SK-N-SH treated with all-trans-retinoic acid at 6 μM for 48 hours (cell line): ENCODE data around the gene BMPR1B.
A peak's percentile ranks its signal among the peaks of the same experiment; 100 is the strongest.

Experiments
- ATAC-seq: fragments of 200-7000 bp; cut with Tn5 transposase; 3 replicates; pipeline ENCODE4 v1.9.1; 2020; ENCODE audit warnings: mild to moderate bottlenecking, moderate library complexity
- ARNTL ChIP-seq: fragments of 450-650 bp; formaldehyde crosslinking; IDR thresholded peaks from 2 replicates; pipeline ENCODE4 v1.5.0; 2020; ENCODE audit warnings: low read depth, mild to moderate bottlenecking, moderate library complexity, borderline replicate concordance
- BACH2 ChIP-seq: fragments of 250-450 bp; sonication (Bioruptor Pico); IDR thresholded peaks from 2 replicates; pipeline ENCODE4 v1.9.0; 2021; ENCODE audit warnings: mild to moderate bottlenecking, borderline replicate concordance
- CREB5 ChIP-seq: fragments of 250-450 bp; sonication (Bioruptor Pico); IDR thresholded peaks from 2 replicates; pipeline ENCODE4 v1.5.1; 2020; ENCODE audit warnings: low read depth, mild to moderate bottlenecking, moderate library complexity
- CSDC2 ChIP-seq: fragments of 250-450 bp; sonication (Bioruptor Pico); IDR thresholded peaks from 2 replicates; pipeline ENCODE4 v1.5.0; 2020; ENCODE audit warnings: mild to moderate bottlenecking, moderate library complexity
- ESRRG ChIP-seq: fragments of 250-450 bp; sonication (Bioruptor Pico); IDR thresholded peaks from 2 replicates; pipeline ENCODE4 v1.6.1; 2021; ENCODE audit warnings: mild to moderate bottlenecking
- GLIS3 ChIP-seq: fragments of 250-450 bp; sonication (Bioruptor Pico); IDR thresholded peaks from 2 replicates; pipeline ENCODE4 v1.5.0; 2020; ENCODE audit warnings: mild to moderate bottlenecking, moderate library complexity
- ISL1 ChIP-seq: fragments of 250-450 bp; sonication (Bioruptor Pico); IDR thresholded peaks from 2 replicates; pipeline ENCODE4 v2.1.2; 2022; ENCODE audit warnings: mild to moderate bottlenecking, moderate library complexity
- OSR1 ChIP-seq: fragments of 250-450 bp; sonication (Bioruptor Pico); IDR thresholded peaks from 2 replicates; pipeline ENCODE4 v1.8.0; 2022; ENCODE audit warnings: moderate library complexity, mild to moderate bottlenecking, inconsistent platforms
- PPARA ChIP-seq: fragments of 250-450 bp; sonication (Bioruptor Pico); IDR thresholded peaks from 2 replicates; pipeline ENCODE4 v1.5.0; 2020; ENCODE audit warnings: mild to moderate bottlenecking, borderline replicate concordance
- RARB ChIP-seq: fragments of 250-450 bp; sonication (Bioruptor Pico); IDR thresholded peaks from 2 replicates; pipeline ENCODE4 v1.8.0; 2021; ENCODE audit warnings: mild to moderate bottlenecking, moderate library complexity
- SNAI2 ChIP-seq: fragments of 250-450 bp; sonication (Bioruptor Pico); IDR thresholded peaks from 2 replicates; pipeline ENCODE4 v1.5.0; 2020; ENCODE audit warnings: mild to moderate bottlenecking, moderate library complexity
- TCF4 ChIP-seq: fragments of 250-450 bp; sonication (Bioruptor Pico); IDR thresholded peaks from 2 replicates; pipeline ENCODE4 v1.8.0; 2021; ENCODE audit warnings: mild to moderate bottlenecking, moderate library complexity, borderline replicate concordance
- TOX ChIP-seq: fragments of 250-450 bp; sonication (Bioruptor Pico); IDR thresholded peaks from 2 replicates; pipeline ENCODE4 v1.8.0; 2021; ENCODE audit warnings: mild to moderate bottlenecking, moderate library complexity, borderline replicate concordance
- ZC3H10 ChIP-seq: fragments of 250-450 bp; sonication (Bioruptor Pico); IDR thresholded peaks from 2 replicates; pipeline ENCODE4 v1.5.1; 2021; ENCODE audit warnings: mild to moderate bottlenecking, moderate library complexity
- ZFP3 ChIP-seq: fragments of 250-450 bp; sonication (Bioruptor Pico); IDR thresholded peaks from 2 replicates; pipeline ENCODE4 v1.5.0; 2020; ENCODE audit warnings: mild to moderate bottlenecking, moderate library complexity
- ZFP30 ChIP-seq: fragments of 450-650 bp; formaldehyde crosslinking; IDR thresholded peaks from 2 replicates; pipeline ENCODE4 v1.5.0; 2022; ENCODE audit warnings: mild to moderate bottlenecking, moderate library complexity
- ZNF565 ChIP-seq: fragments of 450-650 bp; formaldehyde crosslinking; conservative IDR thresholded peaks from 2 replicates; pipeline ENCODE4 v1.5.0; 2020; ENCODE audit warnings: low read depth, mild to moderate bottlenecking, moderate library complexity
- ZNF70 ChIP-seq: fragments of 450-650 bp; formaldehyde crosslinking; IDR thresholded peaks from 2 replicates; pipeline ENCODE4 v1.5.0; 2020; ENCODE audit warnings: mild to moderate bottlenecking, moderate library complexity
- ZNF8 ChIP-seq: fragments of 450-650 bp; formaldehyde crosslinking; IDR thresholded peaks from 2 replicates; pipeline ENCODE4 v1.5.0; 2020; ENCODE audit warnings: mild to moderate bottlenecking, moderate library complexity
- TF ChIP-seq, protein P1 (sequence below): fragments of 250-450 bp; sonication (Bioruptor Pico); IDR thresholded peaks from 2 replicates; pipeline ENCODE4 v1.5.0; 2020; ENCODE audit warnings: mild to moderate bottlenecking, moderate library complexity
- TF ChIP-seq, protein P2 (sequence below): fragments of 250-450 bp; sonication (Bioruptor Pico); IDR thresholded peaks from 2 replicates; pipeline ENCODE4 v1.5.1; 2021; ENCODE audit warnings: mild to moderate bottlenecking, moderate library complexity
- TF ChIP-seq, protein P3 (sequence below): fragments of 250-450 bp; sonication (Bioruptor Pico); IDR thresholded peaks from 2 replicates; pipeline ENCODE4 v1.8.0; 2020; ENCODE audit warnings: mild to moderate bottlenecking, moderate library complexity, borderline replicate concordance

The BMPR1B gene

GRCh38 chr4:95141361-95141760 is 383.6 kb downstream of the BMPR1B start:
- TF ChIP-seq ZNF70 (no peak), ZNF565 (CRISPR knock-in tag) (no peak), CREB5 (no peak)
- no peak for ATAC-seq

DNA sequence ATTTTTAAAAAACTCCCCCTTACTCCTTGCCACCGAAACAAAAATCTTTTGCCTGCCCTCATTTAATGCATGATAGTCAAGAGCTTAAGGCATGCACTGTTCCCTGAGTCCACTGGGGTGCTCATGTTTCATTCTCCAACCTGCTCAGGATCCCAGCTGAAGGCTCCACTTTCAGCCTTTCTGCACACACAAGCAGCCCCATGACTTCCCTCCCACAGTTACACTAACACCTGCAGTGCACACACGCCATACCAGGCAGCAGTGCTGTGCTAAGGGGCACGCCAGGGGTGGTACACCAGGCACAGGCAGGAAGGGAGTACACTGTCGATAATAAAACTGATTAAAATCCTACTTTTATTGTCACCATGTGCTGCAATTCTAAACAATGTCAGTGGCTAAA is 385.2 kb downstream of the BMPR1B start:
- ATAC-seq: peak; percentile 67
- TF ChIP-seq, protein P1, sequence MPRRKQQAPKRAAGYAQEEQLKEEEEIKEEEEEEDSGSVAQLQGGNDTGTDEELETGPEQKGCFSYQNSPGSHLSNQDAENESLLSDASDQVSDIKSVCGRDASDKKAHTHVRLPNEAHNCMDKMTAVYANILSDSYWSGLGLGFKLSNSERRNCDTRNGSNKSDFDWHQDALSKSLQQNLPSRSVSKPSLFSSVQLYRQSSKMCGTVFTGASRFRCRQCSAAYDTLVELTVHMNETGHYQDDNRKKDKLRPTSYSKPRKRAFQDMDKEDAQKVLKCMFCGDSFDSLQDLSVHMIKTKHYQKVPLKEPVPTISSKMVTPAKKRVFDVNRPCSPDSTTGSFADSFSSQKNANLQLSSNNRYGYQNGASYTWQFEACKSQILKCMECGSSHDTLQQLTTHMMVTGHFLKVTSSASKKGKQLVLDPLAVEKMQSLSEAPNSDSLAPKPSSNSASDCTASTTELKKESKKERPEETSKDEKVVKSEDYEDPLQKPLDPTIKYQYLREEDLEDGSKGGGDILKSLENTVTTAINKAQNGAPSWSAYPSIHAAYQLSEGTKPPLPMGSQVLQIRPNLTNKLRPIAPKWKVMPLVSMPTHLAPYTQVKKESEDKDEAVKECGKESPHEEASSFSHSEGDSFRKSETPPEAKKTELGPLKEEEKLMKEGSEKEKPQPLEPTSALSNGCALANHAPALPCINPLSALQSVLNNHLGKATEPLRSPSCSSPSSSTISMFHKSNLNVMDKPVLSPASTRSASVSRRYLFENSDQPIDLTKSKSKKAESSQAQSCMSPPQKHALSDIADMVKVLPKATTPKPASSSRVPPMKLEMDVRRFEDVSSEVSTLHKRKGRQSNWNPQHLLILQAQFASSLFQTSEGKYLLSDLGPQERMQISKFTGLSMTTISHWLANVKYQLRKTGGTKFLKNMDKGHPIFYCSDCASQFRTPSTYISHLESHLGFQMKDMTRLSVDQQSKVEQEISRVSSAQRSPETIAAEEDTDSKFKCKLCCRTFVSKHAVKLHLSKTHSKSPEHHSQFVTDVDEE (CRISPR knock-in tag): no peak
- TF ChIP-seq SNAI2 (CRISPR knock-in tag) (no peak), GLIS3 (no peak), CREB5 (no peak), ZFP3 (CRISPR knock-in tag) (no peak), ZFP30 (CRISPR knock-in tag) (no peak), CSDC2 (CRISPR knock-in tag) (no peak), TCF4 (CRISPR knock-in tag) (no peak), ZC3H10 (no peak), BACH2 (CRISPR knock-in tag) (no peak), ESRRG (CRISPR knock-in tag) (no peak), PPARA (CRISPR knock-in tag) (no peak), ISL1 (CRISPR knock-in tag) (no peak), ZNF70 (no peak), RARB (CRISPR knock-in tag) (no peak)
- TF ChIP-seq, protein P2, sequence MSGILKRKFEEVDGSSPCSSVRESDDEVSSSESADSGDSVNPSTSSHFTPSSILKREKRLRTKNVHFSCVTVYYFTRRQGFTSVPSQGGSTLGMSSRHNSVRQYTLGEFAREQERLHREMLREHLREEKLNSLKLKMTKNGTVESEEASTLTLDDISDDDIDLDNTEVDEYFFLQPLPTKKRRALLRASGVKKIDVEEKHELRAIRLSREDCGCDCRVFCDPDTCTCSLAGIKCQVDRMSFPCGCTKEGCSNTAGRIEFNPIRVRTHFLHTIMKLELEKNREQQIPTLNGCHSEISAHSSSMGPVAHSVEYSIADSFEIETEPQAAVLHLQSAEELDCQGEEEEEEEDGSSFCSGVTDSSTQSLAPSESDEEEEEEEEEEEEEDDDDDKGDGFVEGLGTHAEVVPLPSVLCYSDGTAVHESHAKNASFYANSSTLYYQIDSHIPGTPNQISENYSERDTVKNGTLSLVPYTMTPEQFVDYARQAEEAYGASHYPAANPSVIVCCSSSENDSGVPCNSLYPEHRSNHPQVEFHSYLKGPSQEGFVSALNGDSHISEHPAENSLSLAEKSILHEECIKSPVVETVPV: no peak
- TF ChIP-seq, protein P3, sequence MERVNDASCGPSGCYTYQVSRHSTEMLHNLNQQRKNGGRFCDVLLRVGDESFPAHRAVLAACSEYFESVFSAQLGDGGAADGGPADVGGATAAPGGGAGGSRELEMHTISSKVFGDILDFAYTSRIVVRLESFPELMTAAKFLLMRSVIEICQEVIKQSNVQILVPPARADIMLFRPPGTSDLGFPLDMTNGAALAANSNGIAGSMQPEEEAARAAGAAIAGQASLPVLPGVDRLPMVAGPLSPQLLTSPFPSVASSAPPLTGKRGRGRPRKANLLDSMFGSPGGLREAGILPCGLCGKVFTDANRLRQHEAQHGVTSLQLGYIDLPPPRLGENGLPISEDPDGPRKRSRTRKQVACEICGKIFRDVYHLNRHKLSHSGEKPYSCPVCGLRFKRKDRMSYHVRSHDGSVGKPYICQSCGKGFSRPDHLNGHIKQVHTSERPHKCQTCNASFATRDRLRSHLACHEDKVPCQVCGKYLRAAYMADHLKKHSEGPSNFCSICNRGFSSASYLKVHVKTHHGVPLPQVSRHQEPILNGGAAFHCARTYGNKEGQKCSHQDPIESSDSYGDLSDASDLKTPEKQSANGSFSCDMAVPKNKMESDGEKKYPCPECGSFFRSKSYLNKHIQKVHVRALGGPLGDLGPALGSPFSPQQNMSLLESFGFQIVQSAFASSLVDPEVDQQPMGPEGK: no peak
- TF ChIP-seq, all 23 proteins: peak for 0

- no peak; the same call in 2 of the 3 replicates for ATAC-seq
- no peak for TF ChIP-seq BACH2 (CRISPR knock-in tag)
Observed at GRCh38 chr4:95151255-95151654, 393.5 kb downstream of the BMPR1B start.

- ATAC-seq: no peak; the same call in 2 of the 3 replicates
- TF ChIP-seq OSR1 (no peak), ZNF70 (no peak), TOX (CRISPR knock-in tag) (no peak), ZC3H10 (no peak), ZFP30 (CRISPR knock-in tag) (no peak), ARNTL (no peak), ESRRG (CRISPR knock-in tag) (no peak), CSDC2 (CRISPR knock-in tag) (no peak), RARB (CRISPR knock-in tag) (no peak), CREB5 (no peak), SNAI2 (CRISPR knock-in tag) (no peak), ZNF8 (CRISPR knock-in tag) (no peak), ZNF565 (CRISPR knock-in tag) (no peak)
- TF ChIP-seq, protein P2: no peak
- TF ChIP-seq, protein P1 (CRISPR knock-in tag): no peak
Observed at GRCh38 chr4:95153182-95153581, 395.4 kb downstream of the BMPR1B start.
